ENCODE results near the gene PIEZO1.
"Not testable (repeated sequence)": the region's sequence is repeated elsewhere in the genome, so short reads cannot be mapped to it uniquely, and the experiment has no call there.

DNA sequence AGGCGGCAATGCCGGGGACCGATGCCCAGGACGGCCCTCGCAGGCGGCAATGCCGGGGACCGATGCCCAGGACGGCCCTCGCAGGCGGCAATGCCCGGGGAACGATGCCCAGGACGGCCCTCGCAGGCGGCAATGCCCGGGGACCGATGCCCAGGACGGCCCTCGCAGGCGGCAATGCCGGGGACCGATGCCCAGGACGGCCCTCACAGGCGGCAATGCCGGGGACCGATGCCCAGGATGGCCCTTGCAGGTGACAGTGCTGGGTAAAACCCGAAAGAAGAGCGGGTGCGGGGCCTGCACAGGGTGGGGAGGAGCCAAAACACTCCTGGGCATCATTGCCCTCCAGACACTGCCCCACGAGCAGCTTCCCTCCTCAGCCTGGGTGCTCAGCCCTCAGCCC, 38.6 kb upstream of the PIEZO1 start:
- TF ChIP-seq GATA2 (CRISPR knock-in tag; IDR thresholded peaks at IDR 0.05); YY1 (IDR thresholded peaks at IDR 0.05; ENCODE audit: low read depth); JUND (IDR thresholded peaks at IDR 0.05); NRF1 (IDR thresholded peaks at IDR 0.05; ENCODE audit: low read depth, low read length); SIN3A (IDR thresholded peaks at IDR 0.05; ENCODE audit: borderline replicate concordance, low read depth, low read length); POLR2AphosphoS5 (IDR thresholded peaks at IDR 0.05; ENCODE audit: low read depth, low read length): not testable (repeated sequence)
- TF ChIP-seq, protein P1, sequence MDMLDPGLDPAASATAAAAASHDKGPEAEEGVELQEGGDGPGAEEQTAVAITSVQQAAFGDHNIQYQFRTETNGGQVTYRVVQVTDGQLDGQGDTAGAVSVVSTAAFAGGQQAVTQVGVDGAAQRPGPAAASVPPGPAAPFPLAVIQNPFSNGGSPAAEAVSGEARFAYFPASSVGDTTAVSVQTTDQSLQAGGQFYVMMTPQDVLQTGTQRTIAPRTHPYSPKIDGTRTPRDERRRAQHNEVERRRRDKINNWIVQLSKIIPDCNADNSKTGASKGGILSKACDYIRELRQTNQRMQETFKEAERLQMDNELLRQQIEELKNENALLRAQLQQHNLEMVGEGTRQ (IDR thresholded peaks at IDR 0.05; ENCODE audit: borderline replicate concordance, low read depth, low read length), result not testable (repeated sequence)
- TF ChIP-seq, protein P2, sequence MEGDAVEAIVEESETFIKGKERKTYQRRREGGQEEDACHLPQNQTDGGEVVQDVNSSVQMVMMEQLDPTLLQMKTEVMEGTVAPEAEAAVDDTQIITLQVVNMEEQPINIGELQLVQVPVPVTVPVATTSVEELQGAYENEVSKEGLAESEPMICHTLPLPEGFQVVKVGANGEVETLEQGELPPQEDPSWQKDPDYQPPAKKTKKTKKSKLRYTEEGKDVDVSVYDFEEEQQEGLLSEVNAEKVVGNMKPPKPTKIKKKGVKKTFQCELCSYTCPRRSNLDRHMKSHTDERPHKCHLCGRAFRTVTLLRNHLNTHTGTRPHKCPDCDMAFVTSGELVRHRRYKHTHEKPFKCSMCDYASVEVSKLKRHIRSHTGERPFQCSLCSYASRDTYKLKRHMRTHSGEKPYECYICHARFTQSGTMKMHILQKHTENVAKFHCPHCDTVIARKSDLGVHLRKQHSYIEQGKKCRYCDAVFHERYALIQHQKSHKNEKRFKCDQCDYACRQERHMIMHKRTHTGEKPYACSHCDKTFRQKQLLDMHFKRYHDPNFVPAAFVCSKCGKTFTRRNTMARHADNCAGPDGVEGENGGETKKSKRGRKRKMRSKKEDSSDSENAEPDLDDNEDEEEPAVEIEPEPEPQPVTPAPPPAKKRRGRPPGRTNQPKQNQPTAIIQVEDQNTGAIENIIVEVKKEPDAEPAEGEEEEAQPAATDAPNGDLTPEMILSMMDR (IDR thresholded peaks at IDR 0.05), result not testable (repeated sequence)

Data from SK-N-SH (cell line).